Right atrium auricular region (tissue), 2 donors: ENCODE data around the gene COG2. TPM values are rescaled to one million over a fixed set of nuclear protein-coding genes. Genes with fewer than 3 reads are reported as not detected.

Experiments
- DNase-seq: peaks from one replicate; pipeline ENCODE4 v3.0.0-alpha.2; 2019; ENCODE audit warnings: low spot score
- H3K27ac ChIP-seq, 2 donors: fragments of 200-600 bp; sonication (generic); 1 replicate in 1 of 2; 2 replicates in 1 of 2; pipeline ENCODE4 v1.5.1; 2016 to 2019
- H3K27me3 ChIP-seq, 2 donors: fragments of 200-600 bp; sonication (generic); one replicate each; pipeline versions ENCODE4 v1.5.1 to v1.6.0; 2017 to 2019
- H3K36me3 ChIP-seq: fragments of 200-600 bp; sonication (generic); one replicate; pipeline ENCODE4 v1.5.1; 2016
- H3K4me1 ChIP-seq, 2 donors: fragments of 200-600 bp; sonication (generic); one replicate each; pipeline versions ENCODE4 v1.5.1 to v1.6.0; 2017 to 2019
- H3K4me3 ChIP-seq, 2 donors: fragments of 200-600 bp; sonication (generic); 1 replicate in 1 of 2; 2 replicates in 1 of 2; pipeline ENCODE4 v1.5.1; 2017 to 2019; ENCODE audit warnings: mild to moderate bottlenecking in 1 of 2, moderate library complexity in 1 of 2
- H3K9me3 ChIP-seq, 2 donors: fragments of 200-600 bp; sonication (generic); one replicate each; pipeline ENCODE4 v1.5.1; 2019
- total RNA-seq, 2 donors: library from RNA; depleted of rRNA; stranded (reverse); fragments of >200 nt; gene quantifications; one replicate each; pipeline ENCODE4 v1.1.0, GENCODE V29; 2016
- TF ChIP-seq, protein P1 (sequence below), 2 donors: fragments of 200-600 bp; sonication (generic); IDR thresholded peaks; one replicate each; pipeline ENCODE4 v1.5.1; 2019; ENCODE audit warnings: antibody characterized with exemption in 2 of 2

COG2 gene
- total RNA-seq, 2 donors from 2014 or later, result 27.6 to 34.7 TPM

DNA sequence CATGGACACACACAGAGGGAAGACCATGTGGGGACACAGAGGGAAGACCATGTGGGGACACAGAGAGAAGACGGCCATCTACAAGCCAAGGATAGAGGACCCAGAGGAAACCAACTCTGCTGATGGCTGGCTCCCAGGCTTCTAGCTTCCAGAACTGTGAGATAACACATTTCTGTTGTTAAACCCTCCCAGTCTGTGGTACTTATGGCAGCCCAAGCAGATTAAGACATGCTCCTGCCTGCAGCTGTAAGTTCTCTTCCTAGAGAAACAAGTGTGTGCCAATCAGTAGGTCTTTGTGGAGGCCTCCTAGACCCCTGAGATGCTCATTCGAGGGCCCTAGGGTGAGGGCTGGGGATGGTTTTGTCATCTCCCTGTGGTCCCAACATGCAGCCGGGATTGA, 69.0 kb downstream of the COG2 start:
- peaks cover 0 to 57% of the 10 kb centered on the region in 2 donors for H3K4me1 ChIP-seq
- H3K27me3 ChIP-seq, result no peaks in the 10 kb centered on the region
- peaks cover 9% of the 10 kb centered on the region for H3K36me3 ChIP-seq
- peak overlapping the region in 1 of 2 donors; percentile 55 for H3K4me3 ChIP-seq
- H3K9me3 ChIP-seq, result no peaks in the 10 kb centered on the region
- DNase-seq, result no peak
- H3K27ac ChIP-seq, result no peak overlapping the region
- TF ChIP-seq, protein P1, sequence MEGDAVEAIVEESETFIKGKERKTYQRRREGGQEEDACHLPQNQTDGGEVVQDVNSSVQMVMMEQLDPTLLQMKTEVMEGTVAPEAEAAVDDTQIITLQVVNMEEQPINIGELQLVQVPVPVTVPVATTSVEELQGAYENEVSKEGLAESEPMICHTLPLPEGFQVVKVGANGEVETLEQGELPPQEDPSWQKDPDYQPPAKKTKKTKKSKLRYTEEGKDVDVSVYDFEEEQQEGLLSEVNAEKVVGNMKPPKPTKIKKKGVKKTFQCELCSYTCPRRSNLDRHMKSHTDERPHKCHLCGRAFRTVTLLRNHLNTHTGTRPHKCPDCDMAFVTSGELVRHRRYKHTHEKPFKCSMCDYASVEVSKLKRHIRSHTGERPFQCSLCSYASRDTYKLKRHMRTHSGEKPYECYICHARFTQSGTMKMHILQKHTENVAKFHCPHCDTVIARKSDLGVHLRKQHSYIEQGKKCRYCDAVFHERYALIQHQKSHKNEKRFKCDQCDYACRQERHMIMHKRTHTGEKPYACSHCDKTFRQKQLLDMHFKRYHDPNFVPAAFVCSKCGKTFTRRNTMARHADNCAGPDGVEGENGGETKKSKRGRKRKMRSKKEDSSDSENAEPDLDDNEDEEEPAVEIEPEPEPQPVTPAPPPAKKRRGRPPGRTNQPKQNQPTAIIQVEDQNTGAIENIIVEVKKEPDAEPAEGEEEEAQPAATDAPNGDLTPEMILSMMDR (IDR thresholded peaks at IDR 0.05), result no peak

DNA sequence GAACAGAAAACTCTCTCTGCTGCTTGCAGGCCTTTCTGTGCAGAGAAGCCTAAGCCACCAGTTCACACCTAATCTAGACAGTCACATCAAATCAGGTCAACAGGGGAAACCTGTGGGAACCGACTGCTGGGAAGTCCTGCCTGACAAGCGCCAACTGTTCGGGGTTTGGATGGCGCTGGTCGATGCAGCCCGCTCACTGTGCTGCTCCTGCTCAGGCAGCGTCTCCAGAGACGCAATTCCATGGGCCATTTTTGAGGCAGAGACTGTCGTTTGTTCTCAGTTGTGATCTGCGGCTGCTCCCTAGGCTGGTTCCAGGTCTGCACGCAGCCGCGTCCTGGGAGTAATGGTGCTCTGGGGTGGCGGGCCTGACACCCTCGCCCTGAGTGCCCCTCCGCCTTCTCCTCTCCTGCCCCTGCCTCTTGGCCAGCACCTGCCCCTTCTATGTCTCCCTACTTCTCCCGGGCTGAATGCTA, 70.2 kb downstream of the COG2 start:
- peak overlapping the region; percentile 87 to 90 for H3K27ac ChIP-seq

DNA sequence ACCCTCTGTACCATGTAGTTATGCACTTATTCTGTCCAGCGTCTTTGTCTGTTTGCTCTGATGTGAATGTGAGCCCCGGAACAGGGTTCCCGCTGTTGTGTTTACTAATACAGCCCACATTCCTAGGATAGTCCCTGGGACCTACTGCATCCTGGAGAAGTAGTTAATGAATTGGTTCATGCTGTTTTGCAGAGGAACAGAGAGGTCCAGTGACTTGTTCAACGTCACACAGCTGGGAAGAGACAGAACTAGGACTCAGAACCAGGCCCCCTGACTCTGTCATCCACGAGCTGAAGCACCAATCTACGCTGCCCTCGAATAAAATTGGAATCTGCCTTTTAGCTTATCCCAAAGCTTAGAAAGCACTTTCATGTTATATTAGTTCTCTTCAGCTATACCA, 70.9 kb downstream of the COG2 start:
- H3K36me3 ChIP-seq, result peaks cover 9% of the 10 kb centered on the region

More for the DNA sequence above, 70.2 kb downstream of the COG2 start:
- Histone ChIP-seq H3K27me3 (no peaks in the 10 kb centered on the region), H3K4me3 (peak overlapping the region; percentile 43 to 55), H3K36me3 (peaks cover 9% of the 10 kb centered on the region), H3K4me1 (peaks cover 0 to 57% of the 10 kb centered on the region in 2 donors), H3K9me3 (no peaks in the 10 kb centered on the region)
- TF ChIP-seq, protein P1 (IDR thresholded peaks at IDR 0.05), result no peak
- DNase-seq, result no peak

DNA sequence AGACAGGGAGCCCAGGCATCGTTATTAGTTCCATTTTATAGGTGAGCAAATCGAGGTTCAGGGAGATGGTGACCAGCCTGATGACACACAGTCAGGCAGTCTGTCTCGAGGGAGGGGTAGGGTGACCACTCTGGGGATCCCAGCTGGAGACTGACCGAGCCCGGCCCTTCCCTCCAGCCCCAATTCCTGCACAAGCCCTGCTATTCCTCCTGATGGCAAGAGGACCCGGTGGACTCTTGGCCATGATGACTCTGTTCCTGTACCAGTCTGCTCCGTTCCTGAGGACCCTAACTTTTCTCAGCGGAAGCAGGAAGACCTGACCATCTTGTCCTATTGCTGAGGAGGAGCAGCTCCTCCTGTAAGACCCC, 71.2 kb downstream of the COG2 start:
- Histone ChIP-seq H3K27me3 (no peaks in the 10 kb centered on the region), H3K9me3 (no peaks in the 10 kb centered on the region), H3K36me3 (peaks cover 9% of the 10 kb centered on the region), H3K27ac (peak overlapping the region; percentile 87 to 90), H3K4me1 (peaks cover 0 to 48% of the 10 kb centered on the region in 2 donors), H3K4me3 (peak overlapping the region; percentile 43 to 55)
- TF ChIP-seq, protein P1 (IDR thresholded peaks at IDR 0.05), result no peak
- no peak for DNase-seq

More for the DNA sequence above, 70.9 kb downstream of the COG2 start:
- Histone ChIP-seq H3K4me1 (peaks cover 0 to 52% of the 10 kb centered on the region in 2 donors), H3K27me3 (no peaks in the 10 kb centered on the region), H3K9me3 (no peaks in the 10 kb centered on the region), H3K27ac (peak overlapping the region; percentile 87 to 90), H3K4me3 (peak overlapping the region; percentile 43 to 55)
- TF ChIP-seq, protein P1 (IDR thresholded peaks at IDR 0.05), result no peak
- DNase-seq, result no peak

DNA sequence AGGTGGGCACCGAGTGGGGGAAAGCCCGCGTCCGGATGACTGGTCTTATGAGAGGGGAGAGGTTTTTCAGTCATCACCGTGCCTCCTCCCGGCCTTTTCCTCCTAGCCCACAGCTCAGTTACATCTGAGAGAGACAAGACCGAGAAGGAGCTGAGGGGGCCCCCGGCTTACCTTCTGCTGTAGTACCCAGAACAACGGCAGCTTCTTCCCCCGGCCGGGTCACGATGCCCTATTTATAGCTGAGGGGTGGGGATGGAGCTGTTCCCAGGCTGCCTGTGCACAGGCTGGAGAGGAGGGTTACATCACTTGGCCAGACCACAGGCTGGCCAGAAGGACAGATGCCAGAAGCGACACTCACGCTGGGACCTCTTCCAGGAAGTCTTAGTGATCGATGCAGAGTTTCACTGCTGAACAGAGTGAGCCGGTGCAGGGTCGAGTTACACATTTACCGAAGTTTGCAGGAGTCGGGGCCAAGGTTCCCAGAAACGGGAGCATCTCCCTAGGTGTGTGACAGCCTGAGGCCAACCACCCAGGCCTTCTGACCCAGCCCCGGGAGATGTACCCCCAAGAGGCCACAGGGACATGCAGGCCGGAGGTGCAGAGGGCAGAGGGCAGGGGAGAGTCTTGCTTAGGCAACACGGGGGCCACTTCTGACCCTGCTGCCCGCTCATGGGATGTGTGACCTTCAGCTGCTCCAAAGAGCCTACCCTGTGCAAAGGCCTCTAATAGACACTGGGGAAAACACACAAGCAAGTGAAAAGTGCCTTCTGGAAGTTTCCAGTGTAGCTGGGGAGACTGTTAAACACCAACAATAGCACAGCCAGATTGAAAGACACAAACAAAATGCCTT, 71.9 kb downstream of the COG2 start, which contains the start of gene AGT:
Gene AGT (minus strand): TSS at position 208 of the 850 bp plus-strand sequence. CDS start 3,299 bp downstream, outside the sequence.
- H3K4me1 ChIP-seq, result peaks cover 0 to 42% of the 10 kb centered on the region in 2 donors
- H3K27me3 ChIP-seq, result no peaks in the 10 kb centered on the region
- H3K36me3 ChIP-seq, result peaks cover 9% of the 10 kb centered on the region
- peak within 1 kb of the TSS; percentile 43 to 55 for H3K4me3 ChIP-seq
- H3K9me3 ChIP-seq, result no peaks in the 10 kb centered on the region
- peak within 1 kb of the TSS; percentile 87 to 90 for H3K27ac ChIP-seq
- TF ChIP-seq, protein P1 (IDR thresholded peaks at IDR 0.05), result no peak
- peak; percentile 86 for DNase-seq
